Measurements from ENCODE around the gene CCNY. TPM values are rescaled to one million over a fixed set of nuclear protein-coding genes. Genes with fewer than 3 reads are reported as not detected.
A peak's percentile ranks its signal among the peaks of the same experiment; 100 is the strongest.

Gene CCNY
- total and polyA plus RNA-seq, 8 donors: 5.8 to 99.6 (median 37.7) TPM

DNA sequence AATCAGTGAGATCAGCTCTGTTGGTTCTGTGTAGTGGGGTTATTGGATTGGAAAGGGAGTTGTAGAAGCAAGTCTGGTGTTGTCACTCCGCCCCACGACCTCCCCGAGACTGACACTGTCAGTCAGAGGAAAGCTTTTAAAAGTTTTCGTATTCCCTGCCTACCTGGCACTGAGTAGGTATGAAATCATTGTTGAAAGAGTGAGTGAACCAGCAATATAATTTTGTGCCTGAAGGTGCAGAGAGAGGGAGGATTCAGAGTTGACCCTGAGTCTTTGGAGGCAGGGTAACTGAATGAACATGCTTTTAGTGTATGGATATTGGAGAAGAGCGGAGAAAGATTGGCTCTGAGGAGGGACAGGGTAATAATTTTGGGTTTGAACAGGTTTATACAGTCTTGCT is 27.3 kb downstream of the CCNY start:
- no peak overlapping the region for H3K4me3 ChIP-seq
- peak overlapping the region; percentile 34 to 79 (median 59) for H3K27ac ChIP-seq
- no peaks in the 10 kb centered on the region for H3K36me3 ChIP-seq
- H3K27me3 ChIP-seq: no peaks in the 10 kb centered on the region
- DNase-seq: no peak
- no peaks in the 10 kb centered on the region for H3K9me3 ChIP-seq
- TF ChIP-seq POLR2A (IDR thresholded peaks at IDR 0.05): no peak
- no peak for TF ChIP-seq POLR2AphosphoS5 (IDR thresholded peaks at IDR 0.05)
- intact Hi-C loops (cut with DNase I; ENCODE audit: low total_unique reads): no loop called here
- 91 to 94% (median 93%) methylated on average over 5 of the region's 5 CpGs for WGBS, 5 donors
- H3K4me1 ChIP-seq: peaks cover 29 to 95% (median 65%) of the 10 kb centered on the region in 4 donors

DNA sequence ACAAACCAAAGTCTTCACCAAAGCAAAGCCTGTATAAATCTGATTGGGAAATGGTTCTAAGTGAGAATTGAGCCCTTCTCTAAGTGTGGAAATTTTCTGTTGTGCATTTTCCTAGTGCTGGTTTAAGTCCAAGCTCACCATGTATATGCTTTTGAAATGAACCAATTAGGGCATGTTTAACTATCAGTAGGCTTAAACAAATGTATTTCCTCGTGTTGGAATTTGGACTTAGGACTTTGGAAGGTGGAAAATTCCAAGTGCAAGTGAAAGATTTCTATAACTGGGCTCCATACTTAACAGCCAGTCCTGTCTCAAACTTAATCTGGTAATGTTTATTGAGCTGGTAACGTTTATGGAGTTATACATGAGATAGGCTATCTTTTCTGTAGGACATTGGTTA is 28.5 kb downstream of the CCNY start:
- Histone ChIP-seq H3K4me1 (peaks cover 41 to 96% (median 69%) of the 10 kb centered on the region in 4 donors), H3K9me3 (no peaks in the 10 kb centered on the region), H3K27me3 (no peaks in the 10 kb centered on the region), H3K27ac (peak overlapping the region in 4 of 5 donors; percentile 34 to 79 (median 65)), H3K36me3 (no peaks in the 10 kb centered on the region), H3K4me3 (no peak overlapping the region)
- peak in 1 of 2 donors; percentile 88 for DNase-seq
- WGBS, 5 donors: 20 to 52% (median 26%) methylated on average over 2 of the region's 2 CpGs
- peak in 2 of 3 donors; percentile 51 to 56 for TF ChIP-seq POLR2AphosphoS5 (IDR thresholded peaks at IDR 0.05)
- TF ChIP-seq, protein P1, sequence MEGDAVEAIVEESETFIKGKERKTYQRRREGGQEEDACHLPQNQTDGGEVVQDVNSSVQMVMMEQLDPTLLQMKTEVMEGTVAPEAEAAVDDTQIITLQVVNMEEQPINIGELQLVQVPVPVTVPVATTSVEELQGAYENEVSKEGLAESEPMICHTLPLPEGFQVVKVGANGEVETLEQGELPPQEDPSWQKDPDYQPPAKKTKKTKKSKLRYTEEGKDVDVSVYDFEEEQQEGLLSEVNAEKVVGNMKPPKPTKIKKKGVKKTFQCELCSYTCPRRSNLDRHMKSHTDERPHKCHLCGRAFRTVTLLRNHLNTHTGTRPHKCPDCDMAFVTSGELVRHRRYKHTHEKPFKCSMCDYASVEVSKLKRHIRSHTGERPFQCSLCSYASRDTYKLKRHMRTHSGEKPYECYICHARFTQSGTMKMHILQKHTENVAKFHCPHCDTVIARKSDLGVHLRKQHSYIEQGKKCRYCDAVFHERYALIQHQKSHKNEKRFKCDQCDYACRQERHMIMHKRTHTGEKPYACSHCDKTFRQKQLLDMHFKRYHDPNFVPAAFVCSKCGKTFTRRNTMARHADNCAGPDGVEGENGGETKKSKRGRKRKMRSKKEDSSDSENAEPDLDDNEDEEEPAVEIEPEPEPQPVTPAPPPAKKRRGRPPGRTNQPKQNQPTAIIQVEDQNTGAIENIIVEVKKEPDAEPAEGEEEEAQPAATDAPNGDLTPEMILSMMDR (IDR thresholded peaks at IDR 0.05): no peak
- intact Hi-C loops (cut with DNase I; ENCODE audit: low total_unique reads): no loop called here

- Histone ChIP-seq H3K27me3 (no peaks in the 10 kb centered on the region), H3K27ac (peak overlapping the region in 3 of 5 donors; percentile 56 to 79 (median 71)), H3K36me3 (no peaks in the 10 kb centered on the region), H3K4me3 (no peak overlapping the region), H3K4me1 (peaks cover 39 to 98% (median 76%) of the 10 kb centered on the region in 4 donors), H3K9me3 (no peaks in the 10 kb centered on the region)
- no peak for DNase-seq
- TF ChIP-seq, protein P1 (IDR thresholded peaks at IDR 0.05): no peak
- no peak for TF ChIP-seq POLR2A (IDR thresholded peaks at IDR 0.05)
- no peak for TF ChIP-seq POLR2AphosphoS5 (IDR thresholded peaks at IDR 0.05)
- TF ChIP-seq EP300 (IDR thresholded peaks at IDR 0.05): no peak
- WGBS, 5 donors: 58 to 78% (median 75%) methylated on average over 1 of the region's 1 CpG
- intact Hi-C loops (cut with DNase I; ENCODE audit: low total_unique reads): no loop called here
Observed at GRCh38 chr10:35365994-35366393, 29.7 kb downstream of the CCNY start.

- Histone ChIP-seq H3K9me3 (no peaks in the 10 kb centered on the region), H3K4me3 (no peak overlapping the region), H3K27me3 (no peaks in the 10 kb centered on the region), H3K36me3 (no peaks in the 10 kb centered on the region), H3K4me1 (peaks cover 52 to 98% (median 81%) of the 10 kb centered on the region in 4 donors), H3K27ac (peak overlapping the region in 4 of 5 donors; percentile 69 to 82 (median 76))
- intact Hi-C loops (cut with DNase I; ENCODE audit: low total_unique reads): no loop called here
- no peak for DNase-seq
- WGBS, 5 donors: 76 to 84% (median 79%) methylated on average over 4 of the region's 4 CpGs
- no peak for TF ChIP-seq POLR2A (IDR thresholded peaks at IDR 0.05)
- TF ChIP-seq, protein P1 (IDR thresholded peaks at IDR 0.05): no peak
- TF ChIP-seq EP300 (IDR thresholded peaks at IDR 0.05): no peak
- TF ChIP-seq POLR2AphosphoS5 (IDR thresholded peaks at IDR 0.05): no peak
Observed at GRCh38 chr10:35367107-35367859, 31.0 kb downstream of the CCNY start.

GRCh38 chr10:35367982-35368381 is 31.7 kb downstream of the CCNY start:
- 36 to 63% (median 54%) methylated on average over 4 of the region's 4 CpGs for WGBS, 5 donors
- DNase-seq: no peak
- Histone ChIP-seq H3K36me3 (no peaks in the 10 kb centered on the region), H3K9me3 (no peaks in the 10 kb centered on the region), H3K4me3 (no peak overlapping the region), H3K4me1 (peaks cover 58 to 98% (median 82%) of the 10 kb centered on the region in 4 donors), H3K27me3 (no peaks in the 10 kb centered on the region), H3K27ac (peak overlapping the region in 4 of 5 donors; percentile 69 to 82 (median 76))
- no peak for TF ChIP-seq POLR2AphosphoS5 (IDR thresholded peaks at IDR 0.05)
- no peak for TF ChIP-seq EP300 (IDR thresholded peaks at IDR 0.05)
- no peak for TF ChIP-seq POLR2A (IDR thresholded peaks at IDR 0.05)
- TF ChIP-seq, protein P1 (IDR thresholded peaks at IDR 0.05): no peak
- intact Hi-C loops (cut with DNase I; ENCODE audit: low total_unique reads): no loop called here
